GM12875 (cell line): ENCODE results near the gene CCSER2.
"Not testable (repeated sequence)": the region's sequence is repeated elsewhere in the genome, so short reads cannot be mapped to it uniquely, and the experiment has no call there.

Experiments used
- H3K4me3 ChIP-seq: one replicate; pipeline ENCODE4 v1.5.1; 2011; ENCODE audit warnings: low read depth, low read length, control low read depth
- CTCF ChIP-seq: IDR thresholded peaks from 2 replicates; pipeline ENCODE4 v1.5.1; 2011; ENCODE audit warnings: low read depth, mild to moderate bottlenecking, control low read depth, inconsistent platforms, low read length, moderate library complexity, borderline replicate concordance; ENCODE audit not compliant: insufficient read depth

CCSER2 gene

GRCh38 chr10:84494849-84495180 lies 166.4 kb downstream of the CCSER2 start:
- no peak overlapping the region for H3K4me3 ChIP-seq
- no peak for TF ChIP-seq CTCF

- no peak overlapping the region for H3K4me3 ChIP-seq
- no peak for TF ChIP-seq CTCF
Measured at GRCh38 chr10:84497978-84498377, 169.6 kb downstream of the CCSER2 start.

- not testable (repeated sequence) for H3K4me3 ChIP-seq
Measured at GRCh38 chr10:84499039-84499438, 170.7 kb downstream of the CCSER2 start.

- no peak for TF ChIP-seq CTCF
- no peak overlapping the region for H3K4me3 ChIP-seq
Measured at GRCh38 chr10:84499846-84500245, 171.5 kb downstream of the CCSER2 start.

GRCh38 chr10:84510121-84510520 lies 181.7 kb downstream of the CCSER2 start:
- H3K4me3 ChIP-seq: no peak overlapping the region
- TF ChIP-seq CTCF: no peak

GRCh38 chr10:84511106-84511505 lies 182.7 kb downstream of the CCSER2 start:
- TF ChIP-seq CTCF: no peak
- no peak overlapping the region for H3K4me3 ChIP-seq

GRCh38 chr10:84511709-84512285 lies 183.4 kb downstream of the CCSER2 start:
- H3K4me3 ChIP-seq: no peak overlapping the region
- TF ChIP-seq CTCF: no peak

- TF ChIP-seq CTCF: no peak
Measured at GRCh38 chr10:84517554-84517953, 189.2 kb downstream of the CCSER2 start.

More at GRCh38 chr10:84517554-84517953, 189.2 kb downstream of the CCSER2 start:
- no peak overlapping the region for H3K4me3 ChIP-seq
